ENCODE results near the gene TGDS.
"Not testable (repeated sequence)": the region's sequence is repeated elsewhere in the genome, so short reads cannot be mapped to it uniquely, and the experiment has no call there.

Gene TGDS

GRCh38 chr13:94595950-94596574, at the start of gene TGDS:
Gene TGDS, minus strand, starts transcription at chr13:94596152. Its CDS starts 16 bp downstream, at chr13:94596136.
- DNase-seq (ENCODE audit: low spot score): peak; percentile 95

- peak; percentile 52 for DNase-seq (ENCODE audit: low spot score)
Measured at GRCh38 chr13:94641409-94641941, 45.5 kb upstream of the TGDS start.

- DNase-seq (ENCODE audit: low spot score): no peak
Measured at GRCh38 chr13:94640721-94641120, 44.8 kb upstream of the TGDS start.

- not testable (repeated sequence) for DNase-seq (ENCODE audit: low spot score)
Measured at GRCh38 chr13:94637677-94638076, 41.7 kb upstream of the TGDS start.

GRCh38 chr13:94636942-94637578, 41.1 kb upstream of the TGDS start:
- DNase-seq (ENCODE audit: low spot score): no peak

- not testable (repeated sequence) for DNase-seq (ENCODE audit: low spot score)
Measured at GRCh38 chr13:94636096-94636495, 40.1 kb upstream of the TGDS start.

GRCh38 chr13:94632226-94632980, 36.5 kb upstream of the TGDS start:
- DNase-seq (ENCODE audit: low spot score): peak; percentile 2

- DNase-seq (ENCODE audit: low spot score): no peak
Measured at GRCh38 chr13:94630858-94631257, 34.9 kb upstream of the TGDS start.

- no peak for DNase-seq (ENCODE audit: low spot score)
Measured at GRCh38 chr13:94623316-94623715, 27.4 kb upstream of the TGDS start.

GRCh38 chr13:94622344-94622743, 26.4 kb upstream of the TGDS start:
- no peak for DNase-seq (ENCODE audit: low spot score)

GRCh38 chr13:94620286-94620896, 24.4 kb upstream of the TGDS start:
- peak; percentile 49 for DNase-seq (ENCODE audit: low spot score)

- peak; percentile 20 for DNase-seq (ENCODE audit: low spot score)
Measured at GRCh38 chr13:94617389-94618000, 21.5 kb upstream of the TGDS start.

- no peak for DNase-seq (ENCODE audit: low spot score)
Measured at GRCh38 chr13:94613051-94613450, 17.1 kb upstream of the TGDS start.

GRCh38 chr13:94612050-94612449, 16.1 kb upstream of the TGDS start:
- no peak for DNase-seq (ENCODE audit: low spot score)

- DNase-seq (ENCODE audit: low spot score): no peak
Measured at GRCh38 chr13:94610475-94610874, 14.5 kb upstream of the TGDS start.

- DNase-seq (ENCODE audit: low spot score): no peak
Measured at GRCh38 chr13:94609196-94609595, 13.2 kb upstream of the TGDS start.

- no peak for DNase-seq (ENCODE audit: low spot score)
Measured at GRCh38 chr13:94608586-94608985, 12.6 kb upstream of the TGDS start.

GRCh38 chr13:94607939-94608338, 12.0 kb upstream of the TGDS start:
- no peak for DNase-seq (ENCODE audit: low spot score)

GRCh38 chr13:94607056-94607455, 11.1 kb upstream of the TGDS start:
- no peak for DNase-seq (ENCODE audit: low spot score)

- no peak for DNase-seq (ENCODE audit: low spot score)
Measured at GRCh38 chr13:94602467-94602866, 6.5 kb upstream of the TGDS start.

GRCh38 chr13:94601446-94602431, 5.8 kb upstream of the TGDS start, which contains the start of gene GPR180:
Gene GPR180, plus strand, starts transcription at chr13:94601857. Its CDS starts 71 bp downstream, at chr13:94601928.
- DNase-seq (ENCODE audit: low spot score): peak; percentile 100
